ENCODE measurements around the gene ILDR1.
"Not testable (repeated sequence)": the region's sequence is repeated elsewhere in the genome, so short reads cannot be mapped to it uniquely, and the experiment has no call there.

Gene ILDR1

DNA sequence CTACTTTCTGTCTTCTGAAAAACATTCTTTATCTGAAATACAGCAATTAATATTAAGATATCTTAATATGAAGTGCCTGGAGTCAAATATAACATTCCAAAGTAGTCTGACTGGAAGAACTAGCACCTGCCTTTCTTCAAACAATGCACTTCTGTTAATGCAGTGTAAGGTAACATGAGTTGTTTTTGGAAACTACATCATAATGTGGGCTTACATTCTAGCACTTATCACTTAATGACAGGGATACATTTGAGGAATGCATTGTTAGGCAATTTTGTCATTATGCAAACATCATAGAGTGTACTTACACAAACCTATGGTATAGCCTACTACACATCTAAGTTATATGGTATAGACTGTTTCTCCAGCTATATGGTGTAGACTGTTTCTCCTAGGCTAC is 78.6 kb downstream of the ILDR1 start:
- Histone ChIP-seq H3K4me3 (ENCODE audit: low read length) (no peak overlapping the region), H4K20me1 (ENCODE audit: control insufficient read depth, insufficient read depth, low read depth, low read length) (no peaks in the 10 kb centered on the region), H3K9me2 (replicated peaks; ENCODE audit: control insufficient read depth, low read length) (no peaks in the 10 kb centered on the region), H3K27ac (ENCODE audit: low read depth, low read length) (no peak overlapping the region), H3F3A (ENCODE audit: control insufficient read depth, insufficient read depth) (0 out of 2 replicates have a peak, but pooled peaks cover 4% of the 10 kb centered on the region), H3K36me3 (ENCODE audit: control insufficient read depth, low read length) (peaks cover 73% of the 10 kb centered on the region), H3K4me2 (ENCODE audit: low read length) (no peak overlapping the region), H3K4me1 (ENCODE audit: control insufficient read depth, low read length) (no peaks in the 10 kb centered on the region), H3K27me3 (ENCODE audit: control insufficient read depth, low read length) (no peaks in the 10 kb centered on the region), H3K79me2 (ENCODE audit: control insufficient read depth, low read length) (no peaks in the 10 kb centered on the region), H3K9me3 (ENCODE audit: control insufficient read depth, insufficient read depth, low read length) (no peaks in the 10 kb centered on the region)
- TF ChIP-seq EZH2phosphoT487 (IDR thresholded peaks at IDR 0.05; ENCODE audit: borderline replicate concordance, low read length) = no peak
- no peak for TF ChIP-seq CTCF (IDR thresholded peaks at IDR 0.05; ENCODE audit: low read depth, low read length, poor library complexity, severe bottlenecking)

- Histone ChIP-seq H3F3A (ENCODE audit: control insufficient read depth, insufficient read depth) (0 out of 2 replicates have a peak, but pooled peaks cover 4% of the 10 kb centered on the region), H3K4me3 (ENCODE audit: low read length) (no peak overlapping the region), H3K9me3 (ENCODE audit: control insufficient read depth, insufficient read depth, low read length) (no peaks in the 10 kb centered on the region), H3K36me3 (ENCODE audit: control insufficient read depth, low read length) (peaks cover 73% of the 10 kb centered on the region), H3K4me1 (ENCODE audit: control insufficient read depth, low read length) (no peaks in the 10 kb centered on the region), H3K27me3 (ENCODE audit: control insufficient read depth, low read length) (no peaks in the 10 kb centered on the region), H3K9me2 (replicated peaks; ENCODE audit: control insufficient read depth, low read length) (no peaks in the 10 kb centered on the region), H3K27ac (ENCODE audit: low read depth, low read length) (no peak overlapping the region), H4K20me1 (ENCODE audit: control insufficient read depth, insufficient read depth, low read depth, low read length) (no peaks in the 10 kb centered on the region), H3K4me2 (ENCODE audit: low read length) (no peak overlapping the region), H3K79me2 (ENCODE audit: control insufficient read depth, low read length) (no peaks in the 10 kb centered on the region)
- TF ChIP-seq CTCF (IDR thresholded peaks at IDR 0.05; ENCODE audit: low read depth, low read length, poor library complexity, severe bottlenecking) = no peak
Measured at GRCh38 chr3:121942116-121942786, 79.8 kb downstream of the ILDR1 start.

- no peak overlapping the region for H3K27ac ChIP-seq (ENCODE audit: low read depth, low read length)
- no peaks in the 10 kb centered on the region for H3K9me3 ChIP-seq (ENCODE audit: control insufficient read depth, insufficient read depth, low read length)
- H3K79me2 ChIP-seq (ENCODE audit: control insufficient read depth, low read length) = no peaks in the 10 kb centered on the region
- H3K27me3 ChIP-seq (ENCODE audit: control insufficient read depth, low read length) = no peaks in the 10 kb centered on the region
- H3K36me3 ChIP-seq (ENCODE audit: control insufficient read depth, low read length) = peaks cover 73% of the 10 kb centered on the region
- no peak overlapping the region for H3K4me3 ChIP-seq (ENCODE audit: low read length)
- TF ChIP-seq CTCF (IDR thresholded peaks at IDR 0.05; ENCODE audit: low read depth, low read length, poor library complexity, severe bottlenecking) (no peak), EZH2phosphoT487 (IDR thresholded peaks at IDR 0.05; ENCODE audit: borderline replicate concordance, low read length) (no peak)
- 0 out of 2 replicates have a peak, but pooled peaks cover 4% of the 10 kb centered on the region for H3F3A ChIP-seq (ENCODE audit: control insufficient read depth, insufficient read depth)
- no peaks in the 10 kb centered on the region for H3K9me2 ChIP-seq (replicated peaks; ENCODE audit: control insufficient read depth, low read length)
- H3K4me1 ChIP-seq (ENCODE audit: control insufficient read depth, low read length) = no peaks in the 10 kb centered on the region
- H4K20me1 ChIP-seq (ENCODE audit: control insufficient read depth, insufficient read depth, low read depth, low read length) = no peaks in the 10 kb centered on the region
- H3K4me2 ChIP-seq (ENCODE audit: low read length) = no peak overlapping the region
Measured at GRCh38 chr3:121941592-121941991, 80.5 kb downstream of the ILDR1 start.

- H3K79me2 ChIP-seq (ENCODE audit: control insufficient read depth, low read length); H3K9me2 ChIP-seq (replicated peaks; ENCODE audit: control insufficient read depth, low read length); H3K4me1 ChIP-seq (ENCODE audit: control insufficient read depth, low read length); H3K27ac ChIP-seq (ENCODE audit: low read depth, low read length); H3K4me3 ChIP-seq (ENCODE audit: low read length); H3K4me2 ChIP-seq (ENCODE audit: low read length); H4K20me1 ChIP-seq (ENCODE audit: control insufficient read depth, insufficient read depth, low read depth, low read length); H3K9me3 ChIP-seq (ENCODE audit: control insufficient read depth, insufficient read depth, low read length); H3F3A ChIP-seq (ENCODE audit: control insufficient read depth, insufficient read depth); H3K27me3 ChIP-seq (ENCODE audit: control insufficient read depth, low read length): not testable (repeated sequence)
- peaks cover 47% of the 10 kb centered on the region for H3K36me3 ChIP-seq (ENCODE audit: control insufficient read depth, low read length)
Measured at GRCh38 chr3:121938141-121938855, 83.7 kb downstream of the ILDR1 start.

Data from DOHH2 (cell line).